Neural cell (in vitro differentiated cells): ENCODE measurements around the gene MAST4. TPM values are rescaled to one million over a fixed set of nuclear protein-coding genes. Genes with fewer than 3 reads are reported as not detected.

ENCODE experiments used
- H2AFZ ChIP-seq: fragments of 200-600, 300-800 bp; sonication (generic), shearing (Covaris generic); 2 replicates; pipeline ENCODE4 v1.6.0; 2014; ENCODE audit warnings: low read depth, mild to moderate bottlenecking, antibody characterized with exemption, low read length, moderate library complexity
- H3F3A ChIP-seq: fragments of 200-600 bp; shearing (Covaris generic); 2 replicates; pipeline ENCODE4 v1.6.1; 2016; ENCODE audit warnings: mild to moderate bottlenecking, moderate library complexity, mixed read lengths, antibody characterized with exemption, low read length; ENCODE audit not compliant: insufficient read depth, poor library complexity, severe bottlenecking
- H3K27ac ChIP-seq: fragments of 200-600, 300-800 bp; sonication (generic), shearing (Covaris generic); 2 replicates; pipeline ENCODE4 v1.5.1; 2014; ENCODE audit warnings: mild to moderate bottlenecking, low read length, moderate library complexity
- H3K27me3 ChIP-seq: fragments of 300-800, 200-600 bp; sonication (generic), shearing (Covaris generic); 2 replicates; pipeline ENCODE4 v1.6.0; 2014; ENCODE audit warnings: mild to moderate bottlenecking, low read depth, low read length, moderate library complexity; ENCODE audit not compliant: insufficient read depth
- H3K36me3 ChIP-seq: fragments of 300-800, 200-600 bp; sonication (generic), shearing (Covaris generic); 2 replicates; pipeline ENCODE4 v1.5.1; 2014; ENCODE audit warnings: mild to moderate bottlenecking, antibody characterized with exemption, low read length, moderate library complexity; ENCODE audit not compliant: insufficient read depth
- H3K4me2 ChIP-seq: fragments of 300-800, 200-600 bp; sonication (generic), shearing (Covaris generic); 2 replicates; pipeline ENCODE4 v1.6.0; 2014; ENCODE audit warnings: mild to moderate bottlenecking, low read length
- H3K4me3 ChIP-seq: fragments of 300-800, 200-600 bp; sonication (generic), shearing (Covaris generic); 2 replicates; pipeline ENCODE4 v1.5.1; 2014; ENCODE audit warnings: mild to moderate bottlenecking, low read length, moderate library complexity
- H3K79me2 ChIP-seq: fragments of 200-600 bp; shearing (Covaris generic); replicated peaks from 2 replicates; pipeline ENCODE4 v1.6.0; 2014; ENCODE audit warnings: mild to moderate bottlenecking, low read length, moderate library complexity; ENCODE audit not compliant: insufficient read depth
- H3K9ac ChIP-seq: fragments of 300-800, 200-600 bp; sonication (generic), shearing (Covaris generic); 2 replicates; pipeline ENCODE4 v1.6.1; 2016; ENCODE audit warnings: mild to moderate bottlenecking, low read length, mixed read lengths
- H3K9me2 ChIP-seq: fragments of 200-600 bp; shearing (Covaris generic); 2 replicates; pipeline ENCODE4 v1.6.1; 2016; ENCODE audit warnings: mild to moderate bottlenecking, low read length, mixed read lengths; ENCODE audit not compliant: insufficient read depth
- H3K9me3 ChIP-seq: fragments of 200-600, 300-800 bp; sonication (generic), shearing (Covaris generic); 2 replicates; pipeline ENCODE4 v1.6.1; 2016; ENCODE audit warnings: mild to moderate bottlenecking, mixed run types, low read length, moderate library complexity, mixed read lengths
- H4K20me1 ChIP-seq: fragments of 200-600 bp; shearing (Covaris generic); 2 replicates; pipeline ENCODE4 v1.6.1; 2016; ENCODE audit warnings: mild to moderate bottlenecking, mixed run types; ENCODE audit not compliant: insufficient read depth
- CTCF ChIP-seq: fragments of 450-650 bp; IDR thresholded peaks from 2 replicates; pipeline ENCODE4 v1.5.1; 2014; ENCODE audit warnings: antibody characterized with exemption, mild to moderate bottlenecking, moderate library complexity; ENCODE audit not compliant: poor library complexity, severe bottlenecking
- EP300 ChIP-seq: fragments of 450-650 bp; conservative IDR thresholded peaks from 2 replicates; pipeline ENCODE4 v1.6.1; 2014; ENCODE audit warnings: antibody characterized with exemption, mild to moderate bottlenecking, moderate library complexity; ENCODE audit not compliant: poor library complexity, severe bottlenecking
- EZH2 ChIP-seq: fragments of 200-600, 300-800 bp; shearing (Covaris generic), sonication (generic); IDR thresholded peaks from 2 replicates; pipeline ENCODE4 v1.6.1; 2014; ENCODE audit warnings: antibody characterized with exemption, low read length, borderline replicate concordance, mild to moderate bottlenecking; ENCODE audit not compliant: insufficient read depth, poor library complexity, severe bottlenecking
- MXI1 ChIP-seq: fragments of 450-650 bp; conservative IDR thresholded peaks from 2 replicates; pipeline ENCODE4 v1.6.1; 2014; ENCODE audit warnings: antibody characterized with exemption, mild to moderate bottlenecking; ENCODE audit not compliant: poor library complexity, severe bottlenecking
- POLR2AphosphoS5 ChIP-seq: IDR thresholded peaks from 2 replicates; pipeline ENCODE4 v1.6.1; 2012
- RAD21 ChIP-seq: fragments of 450-650 bp; conservative IDR thresholded peaks from 2 replicates; pipeline ENCODE4 v1.6.1; 2014; ENCODE audit warnings: antibody characterized with exemption, mild to moderate bottlenecking, moderate library complexity
- SMC3 ChIP-seq: fragments of 450-650 bp; conservative IDR thresholded peaks from 2 replicates; pipeline ENCODE4 v1.6.1; 2014; ENCODE audit warnings: antibody characterized with exemption, mild to moderate bottlenecking, moderate library complexity; ENCODE audit not compliant: poor library complexity
- TAF1 ChIP-seq: IDR thresholded peaks from 2 replicates; pipeline ENCODE4 v1.6.1; 2012; ENCODE audit warnings: low read depth
- polyA plus RNA-seq: library from polyadenylated mRNA; depleted of rRNA; stranded (reverse); fragments of >200 nt; gene quantifications from 2 replicates; pipeline ENCODE4 v1.2.3, GENCODE V29; 2014
- TF ChIP-seq, protein P1 (sequence below): IDR thresholded peaks from 2 replicates; pipeline ENCODE4 v1.6.1; 2012; ENCODE audit warnings: borderline replicate concordance

The MAST4 gene
- polyA plus RNA-seq, 1 donor from 2014 or later: 2.3 TPM

DNA sequence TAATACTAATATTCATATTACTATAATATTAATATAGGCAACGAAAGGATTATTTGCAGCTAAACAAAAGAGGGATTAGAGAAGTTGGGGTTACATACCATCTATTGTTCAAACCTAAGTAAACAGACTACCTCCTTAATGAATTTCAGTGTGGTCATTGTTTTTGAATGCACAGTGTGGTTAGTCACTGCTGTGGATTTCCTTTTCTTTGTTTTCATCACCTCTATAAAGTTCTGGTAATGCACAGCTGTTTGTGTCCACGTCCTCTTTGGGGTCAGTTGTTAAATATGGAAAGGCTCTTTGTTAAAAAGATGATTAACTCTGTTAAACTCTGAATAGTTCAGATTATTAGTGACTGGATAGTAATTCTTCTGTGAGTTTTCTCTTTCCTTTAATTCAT, 233.6 kb downstream of the MAST4 start:
- H2AFZ ChIP-seq: no peak overlapping the region
- H3K27ac ChIP-seq: no peak overlapping the region
- H3K4me3 ChIP-seq: no peak overlapping the region
- no peaks in the 10 kb centered on the region for H4K20me1 ChIP-seq
- no peaks in the 10 kb centered on the region for H3K9me2 ChIP-seq
- no peak overlapping the region for H3K9ac ChIP-seq
- no peaks in the 10 kb centered on the region for H3K9me3 ChIP-seq
- H3K4me2 ChIP-seq: no peak overlapping the region
- H3K79me2 ChIP-seq: no peaks in the 10 kb centered on the region
- peaks cover 21% of the 10 kb centered on the region for H3K27me3 ChIP-seq
- no peaks in the 10 kb centered on the region for H3F3A ChIP-seq
- no peaks in the 10 kb centered on the region for H3K36me3 ChIP-seq
- no peak for TF ChIP-seq MXI1
- no peak for TF ChIP-seq EZH2
- TF ChIP-seq SMC3: no peak
- no peak for TF ChIP-seq RAD21
- TF ChIP-seq, protein P1, sequence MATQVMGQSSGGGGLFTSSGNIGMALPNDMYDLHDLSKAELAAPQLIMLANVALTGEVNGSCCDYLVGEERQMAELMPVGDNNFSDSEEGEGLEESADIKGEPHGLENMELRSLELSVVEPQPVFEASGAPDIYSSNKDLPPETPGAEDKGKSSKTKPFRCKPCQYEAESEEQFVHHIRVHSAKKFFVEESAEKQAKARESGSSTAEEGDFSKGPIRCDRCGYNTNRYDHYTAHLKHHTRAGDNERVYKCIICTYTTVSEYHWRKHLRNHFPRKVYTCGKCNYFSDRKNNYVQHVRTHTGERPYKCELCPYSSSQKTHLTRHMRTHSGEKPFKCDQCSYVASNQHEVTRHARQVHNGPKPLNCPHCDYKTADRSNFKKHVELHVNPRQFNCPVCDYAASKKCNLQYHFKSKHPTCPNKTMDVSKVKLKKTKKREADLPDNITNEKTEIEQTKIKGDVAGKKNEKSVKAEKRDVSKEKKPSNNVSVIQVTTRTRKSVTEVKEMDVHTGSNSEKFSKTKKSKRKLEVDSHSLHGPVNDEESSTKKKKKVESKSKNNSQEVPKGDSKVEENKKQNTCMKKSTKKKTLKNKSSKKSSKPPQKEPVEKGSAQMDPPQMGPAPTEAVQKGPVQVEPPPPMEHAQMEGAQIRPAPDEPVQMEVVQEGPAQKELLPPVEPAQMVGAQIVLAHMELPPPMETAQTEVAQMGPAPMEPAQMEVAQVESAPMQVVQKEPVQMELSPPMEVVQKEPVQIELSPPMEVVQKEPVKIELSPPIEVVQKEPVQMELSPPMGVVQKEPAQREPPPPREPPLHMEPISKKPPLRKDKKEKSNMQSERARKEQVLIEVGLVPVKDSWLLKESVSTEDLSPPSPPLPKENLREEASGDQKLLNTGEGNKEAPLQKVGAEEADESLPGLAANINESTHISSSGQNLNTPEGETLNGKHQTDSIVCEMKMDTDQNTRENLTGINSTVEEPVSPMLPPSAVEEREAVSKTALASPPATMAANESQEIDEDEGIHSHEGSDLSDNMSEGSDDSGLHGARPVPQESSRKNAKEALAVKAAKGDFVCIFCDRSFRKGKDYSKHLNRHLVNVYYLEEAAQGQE: no peak
- no peak for TF ChIP-seq EP300
- TF ChIP-seq TAF1: no peak
- TF ChIP-seq CTCF: no peak
- TF ChIP-seq POLR2AphosphoS5: no peak

DNA sequence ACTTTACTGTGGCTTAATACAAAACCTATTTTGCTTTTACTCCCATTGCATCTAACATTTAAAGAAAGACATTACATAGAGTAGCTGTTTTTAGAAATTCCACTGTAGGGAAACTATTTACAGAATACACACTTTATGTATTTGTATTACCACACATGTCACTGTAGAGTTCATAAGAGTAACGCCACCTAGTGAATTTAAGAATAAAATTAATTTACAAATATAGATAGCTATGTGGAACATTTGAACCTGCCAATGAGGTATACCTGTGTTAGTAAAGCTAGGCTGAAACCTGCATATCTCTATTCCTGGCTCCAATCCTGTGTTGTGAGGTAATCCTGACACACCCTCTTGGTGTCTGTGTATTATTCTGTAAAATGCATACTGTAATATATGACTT, 234.4 kb downstream of the MAST4 start:
- H3K9ac ChIP-seq: no peak overlapping the region
- H3K9me2 ChIP-seq: no peaks in the 10 kb centered on the region
- H3K79me2 ChIP-seq: no peaks in the 10 kb centered on the region
- no peak overlapping the region for H3K4me3 ChIP-seq
- no peaks in the 10 kb centered on the region for H3K9me3 ChIP-seq
- TF ChIP-seq, protein P1: no peak
- TF ChIP-seq POLR2AphosphoS5 (no peak), CTCF (peak; percentile 39), SMC3 (peak; percentile 19), TAF1 (no peak), RAD21 (no peak)
- H3K4me2 ChIP-seq: no peak overlapping the region
- no peaks in the 10 kb centered on the region for H3F3A ChIP-seq
- no peaks in the 10 kb centered on the region for H3K36me3 ChIP-seq
- no peaks in the 10 kb centered on the region for H4K20me1 ChIP-seq
- no peak overlapping the region for H3K27ac ChIP-seq
- H2AFZ ChIP-seq: no peak overlapping the region
- H3K27me3 ChIP-seq: peaks cover 21% of the 10 kb centered on the region
